ENCODE measurements around the gene COL4A2.

COL4A2 gene

GRCh38 chr13:110289661-110290060 lies 17.4 kb upstream of the COL4A2 start:
- in situ Hi-C loops (cut with MboI; ENCODE audit: low sequenced_read_pairs), result no loop called here

- in situ Hi-C loops (cut with MboI; ENCODE audit: low sequenced_read_pairs), result no loop called here
These were observed 16.9 kb upstream of the COL4A2 start for GRCh38 chr13:110290153-110290552.

GRCh38 chr13:110290826-110291225 lies 16.3 kb upstream of the COL4A2 start:
- in situ Hi-C loops (cut with MboI; ENCODE audit: low sequenced_read_pairs), result no loop called here

- in situ Hi-C loops (cut with MboI; ENCODE audit: low sequenced_read_pairs), result no loop called here
These were observed 15.8 kb upstream of the COL4A2 start for GRCh38 chr13:110291286-110291685.

GRCh38 chr13:110293037-110293436 lies 14.0 kb upstream of the COL4A2 start:
- in situ Hi-C loops (cut with MboI; ENCODE audit: low sequenced_read_pairs), result no loop called here

GRCh38 chr13:110293649-110294048 lies 13.4 kb upstream of the COL4A2 start:
- in situ Hi-C loops (cut with MboI; ENCODE audit: low sequenced_read_pairs), result no loop called here

- in situ Hi-C loops (cut with MboI; ENCODE audit: low sequenced_read_pairs), result no loop called here
These were observed 12.9 kb upstream of the COL4A2 start for GRCh38 chr13:110294146-110294545.

- in situ Hi-C loops (cut with MboI; ENCODE audit: low sequenced_read_pairs), result no loop called here
These were observed 12.5 kb upstream of the COL4A2 start for GRCh38 chr13:110294622-110295021.

GRCh38 chr13:110297011-110297410 lies 10.1 kb upstream of the COL4A2 start:
- in situ Hi-C loops (cut with MboI; ENCODE audit: low sequenced_read_pairs), result no loop called here

GRCh38 chr13:110297766-110298504 lies 9.1 kb upstream of the COL4A2 start:
- in situ Hi-C loops (cut with MboI; ENCODE audit: low sequenced_read_pairs), result no loop called here

GRCh38 chr13:110298505-110299282 lies 8.4 kb upstream of the COL4A2 start:
- in situ Hi-C loops (cut with MboI; ENCODE audit: low sequenced_read_pairs), result no loop called here

- in situ Hi-C loops (cut with MboI; ENCODE audit: low sequenced_read_pairs), result no loop called here
These were observed 7.7 kb upstream of the COL4A2 start for GRCh38 chr13:110299283-110299840.

- in situ Hi-C loops (cut with MboI; ENCODE audit: low sequenced_read_pairs), result no loop called here
These were observed 6.8 kb upstream of the COL4A2 start for GRCh38 chr13:110300090-110300815.

GRCh38 chr13:110301083-110301482 lies 6.0 kb upstream of the COL4A2 start:
- in situ Hi-C loops (cut with MboI; ENCODE audit: low sequenced_read_pairs), result no loop called here

GRCh38 chr13:110301606-110302553 lies 5.2 kb upstream of the COL4A2 start:
- in situ Hi-C loops (cut with MboI; ENCODE audit: low sequenced_read_pairs), result no loop called here

GRCh38 chr13:110302997-110303396 lies 4.1 kb upstream of the COL4A2 start:
- in situ Hi-C loops (cut with MboI; ENCODE audit: low sequenced_read_pairs), result no loop called here

- in situ Hi-C loops (cut with MboI; ENCODE audit: low sequenced_read_pairs), result no loop called here
These were observed 3.4 kb upstream of the COL4A2 start for GRCh38 chr13:110303644-110304043.

- in situ Hi-C loops (cut with MboI; ENCODE audit: low sequenced_read_pairs), result no loop called here
These were observed 2.8 kb upstream of the COL4A2 start for GRCh38 chr13:110304256-110304655.

- in situ Hi-C loops (cut with MboI; ENCODE audit: low sequenced_read_pairs), result no loop called here
These were observed 2.1 kb upstream of the COL4A2 start for GRCh38 chr13:110305001-110305400.

- in situ Hi-C loops (cut with MboI; ENCODE audit: low sequenced_read_pairs), result no loop called here
These were observed 1.5 kb upstream of the COL4A2 start for GRCh38 chr13:110305544-110305943.

Data from HL-60/S4 treated with retinoic acid at 250 ng/mL for 4 days and 3 days (cell line).